Testis (tissue), 2 donors: ENCODE results near the gene HOXB1.

Experiments
- POLR2A ChIP-seq: fragments of 450-650 bp; IDR thresholded peaks from one replicate; pipeline ENCODE4 v1.6.1; 2017; ENCODE audit warnings: antibody characterized with exemption, mild to moderate bottlenecking, moderate library complexity
- TF ChIP-seq, protein P1 (sequence below), 3 experiments: fragments of 450-650 bp in 2 of 3; fragments of 200-600 bp in 1 of 3; sonication (generic) in 1 of 3; IDR thresholded peaks; one replicate each; pipeline ENCODE4 v1.5.1; 2016 to 2019; ENCODE audit warnings: antibody characterized with exemption in 3 of 3, mild to moderate bottlenecking in 2 of 3, moderate library complexity in 1 of 3

DNA sequence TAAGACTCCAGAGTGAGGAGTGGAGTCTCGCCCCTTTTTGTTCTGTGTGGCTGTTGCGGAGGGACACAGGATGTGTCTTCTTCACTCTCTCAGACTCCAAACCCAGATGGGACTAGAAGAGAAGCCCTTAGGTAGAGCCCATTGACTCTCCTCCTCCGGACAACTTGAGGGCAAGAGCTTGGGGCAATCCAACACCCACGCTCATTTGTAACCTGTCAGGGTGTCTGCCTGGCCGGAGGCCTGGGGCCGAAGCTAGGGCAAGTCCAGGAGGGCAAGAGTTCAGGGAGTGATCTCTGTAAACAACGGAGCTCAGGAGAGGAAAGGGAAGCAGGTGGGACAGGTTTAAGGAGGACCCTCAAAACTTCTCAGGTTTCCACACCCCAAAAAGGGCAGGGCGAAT is 1.4 kb upstream of the HOXB1 start:
- TF ChIP-seq, protein P1, sequence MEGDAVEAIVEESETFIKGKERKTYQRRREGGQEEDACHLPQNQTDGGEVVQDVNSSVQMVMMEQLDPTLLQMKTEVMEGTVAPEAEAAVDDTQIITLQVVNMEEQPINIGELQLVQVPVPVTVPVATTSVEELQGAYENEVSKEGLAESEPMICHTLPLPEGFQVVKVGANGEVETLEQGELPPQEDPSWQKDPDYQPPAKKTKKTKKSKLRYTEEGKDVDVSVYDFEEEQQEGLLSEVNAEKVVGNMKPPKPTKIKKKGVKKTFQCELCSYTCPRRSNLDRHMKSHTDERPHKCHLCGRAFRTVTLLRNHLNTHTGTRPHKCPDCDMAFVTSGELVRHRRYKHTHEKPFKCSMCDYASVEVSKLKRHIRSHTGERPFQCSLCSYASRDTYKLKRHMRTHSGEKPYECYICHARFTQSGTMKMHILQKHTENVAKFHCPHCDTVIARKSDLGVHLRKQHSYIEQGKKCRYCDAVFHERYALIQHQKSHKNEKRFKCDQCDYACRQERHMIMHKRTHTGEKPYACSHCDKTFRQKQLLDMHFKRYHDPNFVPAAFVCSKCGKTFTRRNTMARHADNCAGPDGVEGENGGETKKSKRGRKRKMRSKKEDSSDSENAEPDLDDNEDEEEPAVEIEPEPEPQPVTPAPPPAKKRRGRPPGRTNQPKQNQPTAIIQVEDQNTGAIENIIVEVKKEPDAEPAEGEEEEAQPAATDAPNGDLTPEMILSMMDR (IDR thresholded peaks at IDR 0.05): no peak
- no peak for TF ChIP-seq POLR2A
